22Rv1 (cell line): ENCODE results near the gene SLC13A3.
A peak's percentile ranks its signal among the peaks of the same experiment; 100 is the strongest.

Experiments
- H3K27ac ChIP-seq: fragments of 450-650 bp; 2 replicates; pipeline ENCODE4 v1.5.1; 2017
- ZFX ChIP-seq: fragments of 450-650 bp; IDR thresholded peaks from 2 replicates; pipeline ENCODE4 v1.6.1; 2017; ENCODE audit warnings: antibody characterized with exemption, borderline replicate concordance
- TF ChIP-seq, protein P1 (sequence below): fragments of 450-650 bp; IDR thresholded peaks from 2 replicates; pipeline ENCODE4 v1.5.1; 2017; ENCODE audit warnings: mild to moderate bottlenecking

The SLC13A3 gene

DNA sequence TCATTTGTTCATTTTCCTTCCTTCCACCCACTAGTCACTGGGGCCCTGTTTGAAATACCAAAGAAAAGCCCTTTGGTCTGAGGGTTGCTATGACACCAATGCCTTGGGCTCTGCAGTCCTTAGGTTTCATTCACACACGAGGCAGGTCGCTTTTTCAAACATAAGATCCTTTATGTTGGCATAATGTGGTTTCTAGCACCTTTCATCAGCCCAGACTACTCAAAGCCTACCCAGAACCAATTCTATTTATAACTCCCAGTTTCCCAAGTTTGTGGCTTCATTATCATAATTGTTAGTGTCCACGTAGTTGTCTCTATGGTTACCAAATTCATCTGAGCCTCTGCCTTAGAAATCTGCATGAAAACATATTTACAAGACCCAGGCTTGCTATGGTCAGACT is 44.6 kb upstream of the SLC13A3 start:
- TF ChIP-seq ZFX = no peak
- TF ChIP-seq, protein P1, sequence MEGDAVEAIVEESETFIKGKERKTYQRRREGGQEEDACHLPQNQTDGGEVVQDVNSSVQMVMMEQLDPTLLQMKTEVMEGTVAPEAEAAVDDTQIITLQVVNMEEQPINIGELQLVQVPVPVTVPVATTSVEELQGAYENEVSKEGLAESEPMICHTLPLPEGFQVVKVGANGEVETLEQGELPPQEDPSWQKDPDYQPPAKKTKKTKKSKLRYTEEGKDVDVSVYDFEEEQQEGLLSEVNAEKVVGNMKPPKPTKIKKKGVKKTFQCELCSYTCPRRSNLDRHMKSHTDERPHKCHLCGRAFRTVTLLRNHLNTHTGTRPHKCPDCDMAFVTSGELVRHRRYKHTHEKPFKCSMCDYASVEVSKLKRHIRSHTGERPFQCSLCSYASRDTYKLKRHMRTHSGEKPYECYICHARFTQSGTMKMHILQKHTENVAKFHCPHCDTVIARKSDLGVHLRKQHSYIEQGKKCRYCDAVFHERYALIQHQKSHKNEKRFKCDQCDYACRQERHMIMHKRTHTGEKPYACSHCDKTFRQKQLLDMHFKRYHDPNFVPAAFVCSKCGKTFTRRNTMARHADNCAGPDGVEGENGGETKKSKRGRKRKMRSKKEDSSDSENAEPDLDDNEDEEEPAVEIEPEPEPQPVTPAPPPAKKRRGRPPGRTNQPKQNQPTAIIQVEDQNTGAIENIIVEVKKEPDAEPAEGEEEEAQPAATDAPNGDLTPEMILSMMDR = no peak
- H3K27ac ChIP-seq = no peak overlapping the region

DNA sequence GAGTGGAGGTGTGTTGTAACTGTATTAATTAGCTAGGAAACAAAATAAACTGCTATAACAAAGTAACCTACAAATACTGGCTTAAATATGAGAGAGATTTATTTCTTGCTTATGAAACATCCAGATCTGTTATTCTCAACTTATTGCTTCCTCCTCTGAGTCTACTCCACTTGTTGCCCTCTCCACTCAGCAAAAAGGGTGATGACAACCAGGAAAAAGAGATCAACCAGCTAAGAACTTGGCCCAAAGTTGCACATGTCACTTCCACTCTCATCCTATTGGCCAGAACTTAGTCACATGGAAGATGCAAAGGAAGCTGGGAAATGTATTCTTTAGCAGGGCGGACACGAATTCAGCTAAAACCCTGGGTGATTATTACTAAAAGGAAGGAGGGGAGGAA is 43.2 kb upstream of the SLC13A3 start:
- TF ChIP-seq, protein P1 = no peak
- TF ChIP-seq ZFX = no peak
- no peak overlapping the region for H3K27ac ChIP-seq

DNA sequence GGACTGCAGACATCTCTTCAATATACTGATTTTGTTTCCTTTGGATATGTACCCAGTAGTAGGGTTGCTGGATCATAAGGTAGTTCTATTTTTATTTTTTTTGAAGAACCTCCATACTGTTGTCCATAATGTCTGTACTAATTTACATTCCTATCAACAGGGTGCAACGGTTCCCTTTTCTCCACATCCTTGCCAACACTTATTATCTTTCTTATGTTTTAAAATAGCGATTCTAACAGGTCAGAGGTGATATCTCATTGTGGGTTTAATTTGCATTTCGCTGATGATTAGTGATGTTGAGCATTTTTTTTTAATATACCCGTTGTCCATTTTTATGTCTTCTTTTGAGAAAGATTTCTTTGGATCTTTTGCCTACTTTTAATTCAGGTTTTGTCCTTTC is 39.9 kb upstream of the SLC13A3 start:
- TF ChIP-seq, protein P1 = no peak
- TF ChIP-seq ZFX = no peak
- no peak overlapping the region for H3K27ac ChIP-seq

DNA sequence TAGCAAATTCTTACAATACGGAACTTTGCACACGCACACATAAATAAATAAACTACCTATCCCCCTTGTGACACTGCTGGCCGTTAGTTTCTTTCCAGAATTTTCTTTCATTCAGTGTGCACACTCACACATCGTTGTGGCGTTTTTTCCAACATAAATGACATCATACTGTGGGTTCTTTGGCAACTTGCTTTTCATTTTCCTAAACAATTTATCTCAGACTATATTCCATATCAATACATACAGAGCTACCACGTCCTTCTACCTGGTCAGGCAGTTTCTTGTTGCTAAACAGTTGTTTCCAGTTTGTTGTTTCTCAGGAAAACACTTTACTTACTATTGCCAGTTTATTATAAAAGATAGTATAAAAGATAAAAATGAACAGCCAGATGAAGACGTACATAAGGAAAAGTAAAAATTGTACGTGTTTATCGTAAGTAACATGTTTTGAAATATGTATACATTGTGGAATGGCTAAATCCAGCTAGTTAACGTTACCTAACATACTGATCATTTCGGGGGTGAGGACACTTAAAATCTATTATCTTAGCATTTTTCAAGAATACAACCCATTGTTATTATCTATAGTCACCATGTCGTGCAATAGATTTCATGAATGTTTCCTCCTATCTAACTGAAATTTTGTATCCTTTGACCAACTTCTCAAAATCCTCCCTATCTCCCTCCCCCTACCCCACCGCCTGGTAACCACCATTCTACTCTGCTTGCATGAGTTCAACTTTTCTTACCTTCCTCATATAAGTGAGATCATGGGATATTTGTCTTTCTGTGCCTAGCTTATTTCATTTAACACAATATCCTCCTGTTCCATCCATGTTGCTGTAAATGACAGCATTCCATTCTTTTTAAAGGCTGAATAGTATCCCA is 39.2 kb upstream of the SLC13A3 start:
- no peak for TF ChIP-seq ZFX
- H3K27ac ChIP-seq = peak overlapping the region; percentile 98

DNA sequence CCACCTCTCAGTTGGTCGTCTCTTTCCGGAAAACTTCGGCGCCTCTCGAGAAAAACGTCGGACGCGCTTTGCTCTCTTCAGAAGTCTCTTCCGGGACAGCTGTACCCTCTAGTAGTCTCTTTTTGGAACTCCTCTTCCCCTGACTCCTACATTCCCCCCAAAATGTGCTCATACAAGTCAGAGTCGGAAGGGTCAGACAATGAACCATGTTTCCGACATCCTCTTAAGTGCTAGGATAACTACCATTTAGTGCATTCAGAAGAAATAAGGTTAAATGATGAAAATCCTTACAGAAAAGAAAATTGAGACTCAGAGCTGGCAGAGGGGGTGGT is 38.5 kb upstream of the SLC13A3 start:
- TF ChIP-seq ZFX = no peak
- TF ChIP-seq, protein P1 = no peak
- peak overlapping the region; percentile 98 for H3K27ac ChIP-seq

DNA sequence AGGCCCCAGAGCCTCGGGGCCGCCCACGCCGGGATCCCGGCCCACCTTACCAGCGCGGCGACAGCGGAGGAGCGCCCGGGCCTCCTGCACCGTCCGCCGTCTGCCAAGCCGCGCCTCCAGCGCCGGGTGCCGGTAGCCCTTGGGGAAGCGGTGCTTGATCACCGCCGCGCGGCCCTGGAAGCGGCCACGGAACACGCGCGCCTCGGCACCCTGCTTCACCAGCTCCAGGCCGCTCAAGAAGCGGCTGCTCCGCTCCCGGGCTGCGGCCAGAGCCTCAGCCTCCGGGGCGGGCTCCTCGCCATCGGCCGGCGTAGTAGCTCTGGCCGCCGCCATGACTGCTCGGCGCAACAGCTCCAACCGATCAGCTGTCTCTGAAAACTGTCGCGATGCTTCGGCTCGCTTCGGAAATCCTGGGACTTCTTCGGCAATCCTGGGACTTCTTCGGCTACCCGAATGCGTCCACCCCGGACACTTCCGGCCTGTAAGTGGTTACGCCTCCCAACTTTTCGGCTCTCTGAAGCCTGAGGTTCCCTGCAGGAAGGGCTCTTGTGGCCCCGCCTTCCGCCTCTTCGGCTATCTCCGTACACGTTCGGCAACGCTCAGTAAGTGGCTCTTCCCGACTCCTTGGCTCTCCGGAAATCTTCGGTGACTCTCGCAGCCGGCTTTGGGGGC is 38.0 kb upstream of the SLC13A3 start, which contains the start of gene TP53RK:
Gene TP53RK, minus strand, starts transcription at position 363 of the 672 bp plus-strand sequence. Its CDS starts 30 bp downstream, at position 333.
- TF ChIP-seq, protein P1 = peak; percentile 17; the same call in 1 of the 2 replicates
- TF ChIP-seq ZFX = no peak
- peak within 1 kb of the TSS; percentile 98 for H3K27ac ChIP-seq

DNA sequence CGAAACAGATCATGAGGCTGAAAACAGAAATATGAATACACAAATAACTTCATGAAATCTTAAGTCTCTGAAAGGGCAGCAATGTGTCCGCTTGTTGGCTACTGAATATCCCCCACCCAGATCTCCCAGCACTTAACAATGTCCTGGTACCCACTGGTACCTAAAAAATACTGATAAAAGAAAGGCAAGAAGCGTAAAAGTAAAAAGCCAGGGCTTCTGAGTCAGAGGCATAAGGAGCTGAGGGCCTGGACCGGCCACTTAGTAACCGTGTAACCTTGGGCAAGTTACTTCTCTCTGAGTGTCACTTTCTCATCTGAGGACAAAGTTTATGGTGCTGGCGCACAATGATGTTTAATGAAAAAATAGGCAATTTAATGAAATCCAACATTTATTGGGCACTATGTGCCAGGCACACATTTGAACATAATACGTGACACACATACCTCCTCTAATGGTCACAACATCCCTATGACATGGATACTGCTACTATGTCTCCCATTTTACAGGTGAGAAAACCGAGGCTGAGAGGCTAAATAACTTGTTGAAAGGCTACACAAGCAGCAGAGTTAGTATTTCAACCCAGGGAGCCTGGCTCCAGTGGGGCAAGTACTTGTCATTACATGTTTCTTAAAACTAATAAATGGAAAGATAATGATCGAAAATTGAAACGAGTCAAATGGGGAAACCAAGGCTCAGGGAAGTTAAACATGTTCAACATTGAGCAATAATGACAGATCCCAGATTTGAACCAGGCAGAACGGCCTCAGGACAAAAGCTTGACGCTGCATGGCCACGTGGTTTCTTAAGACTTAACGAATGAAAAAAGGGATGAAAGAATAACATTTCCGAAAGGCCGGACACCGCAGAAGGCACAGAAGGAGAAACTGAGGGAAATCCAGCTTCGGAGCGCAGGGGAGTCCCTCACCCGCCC is 37.2 kb upstream of the SLC13A3 start:
- no peak for TF ChIP-seq ZFX
- TF ChIP-seq, protein P1 = no peak
- H3K27ac ChIP-seq = peak overlapping the region; percentile 98
